HCT116 (cell line): Measurements from ENCODE around the gene KAZN. TPM values are rescaled to one million over a fixed set of nuclear protein-coding genes. Genes with fewer than 3 reads are reported as not detected.

Experiments
- ATAC-seq: fragments of 200-7000 bp; cut with Tn5 transposase; 2 replicates; pipeline ENCODE4 v1.9.1; 2020; ENCODE audit warnings: mild to moderate bottlenecking, moderate library complexity
- BruUV-seq: library from RNA; stranded (reverse); fragments of 400-500 nt; replicated peaks from 2 replicates; lab custom pipeline; 2021; lab: Mats Ljungman, UMichigan
- CTCF ChIA-PET: fragments of 300-600 bp; sonication (Branson Sonifier 250); formaldehyde crosslinking; loops from one replicate; lab custom pipeline; 2021; ENCODE audit warnings: antibody characterized with exemption; lab: Charles Lee
- POLR2A ChIA-PET: fragments of 300-600, 350-600 bp; sonication (Branson Sonifier 250); formaldehyde crosslinking; loops from one replicate; lab custom pipeline; 2021; ENCODE audit warnings: antibody characterized with exemption; lab: Charles Lee
- RAD21 ChIA-PET, 2 experiments: fragments of 300-600 bp; sonication (Branson Sonifier 250); formaldehyde crosslinking; loops; one replicate each; lab custom pipeline; 2023; ENCODE audit warnings: low total read pairs in 2 of 2; ENCODE audit not compliant: uncharacterized antibody in 2 of 2, unreplicated experiment in 2 of 2, low non-redundant PET in 1 of 2; lab: Charles Lee
- DNase-seq: peaks from one replicate; pipeline ENCODE4 v3.0.0-alpha.2; 2010; ENCODE audit warnings: low read depth, low spot score
- H2AFZ ChIP-seq: fragments of 200-600 bp; shearing (Covaris generic), sonication (generic); 2 replicates; pipeline ENCODE4 v1.6.1; 2017; ENCODE audit warnings: low read depth, mixed run types, mixed read lengths, antibody characterized with exemption, low read length; ENCODE audit not compliant: poor library complexity, severe bottlenecking
- H3K27ac ChIP-seq: 2 replicates; pipeline ENCODE4 v1.5.1; 2012; ENCODE audit warnings: low read depth, low read length
- H3K27me3 ChIP-seq: fragments of 200-600 bp; sonication (generic); 2 replicates; pipeline ENCODE4 v1.6.1; 2016; ENCODE audit warnings: mixed run types, low read length, mixed read lengths; ENCODE audit not compliant: insufficient read depth
- H3K36me3 ChIP-seq, 2 experiments: fragments of 200-500 bp in 1 of 2; fragments of 200-600 bp in 1 of 2; sonication (Bioruptor generic) in 1 of 2; sonication (generic) in 1 of 2; 2 replicates each; pipeline versions ENCODE4 v1.5.1 to v1.6.1; 2014 to 2016; ENCODE audit warnings: low read length in 2 of 2, inconsistent platforms in 1 of 2, mixed read lengths in 1 of 2, mixed run types in 1 of 2; ENCODE audit not compliant: insufficient read depth in 2 of 2, control insufficient read depth in 1 of 2
- H3K4me1 ChIP-seq, 2 experiments: fragments of 200-600 bp in 1 of 2; sonication (generic) in 1 of 2; 2 replicates each; pipeline versions ENCODE4 v1.5.1 to v1.6.1; 2012 to 2017; ENCODE audit warnings: low read length in 2 of 2, inconsistent platforms in 1 of 2, mild to moderate bottlenecking in 1 of 2, mixed read lengths in 1 of 2, mixed run types in 1 of 2, moderate library complexity in 1 of 2; ENCODE audit not compliant: insufficient read depth in 2 of 2, control insufficient read depth in 1 of 2
- H3K4me2 ChIP-seq: fragments of 200-600 bp; sonication (generic); 2 replicates; pipeline ENCODE4 v1.6.1; 2017; ENCODE audit warnings: mixed run types, low read length, mixed read lengths
- H3K4me3 ChIP-seq, 2 experiments: fragments of 200-600 bp in 1 of 2; sonication (generic) in 1 of 2; replicated peaks in 1 of 2; 2 replicates each; pipeline ENCODE4 v1.5.1; 2011 to 2016; ENCODE audit warnings: low read length in 2 of 2, control low read depth in 1 of 2, low read depth in 1 of 2, mild to moderate bottlenecking in 1 of 2, mixed read lengths in 1 of 2, mixed run types in 1 of 2
- H3K79me2 ChIP-seq: fragments of 200-600 bp; sonication (generic); 2 replicates; pipeline ENCODE4 v1.6.1; 2017; ENCODE audit warnings: mild to moderate bottlenecking, mixed run types, low read length, moderate library complexity, mixed read lengths; ENCODE audit not compliant: insufficient read depth
- H3K9ac ChIP-seq: fragments of 200-600 bp; sonication (generic); 2 replicates; pipeline ENCODE4 v1.6.1; 2016; ENCODE audit warnings: low read length, mixed read lengths
- H3K9me2 ChIP-seq: fragments of 200-600 bp; sonication (generic), shearing (Covaris generic); 2 replicates; pipeline ENCODE4 v1.6.1; 2017; ENCODE audit warnings: mixed run types, mild to moderate bottlenecking, moderate library complexity; ENCODE audit not compliant: insufficient read depth
- H3K9me3 ChIP-seq, 2 experiments: fragments of 200-500 bp in 1 of 2; fragments of 200-600 bp in 1 of 2; sonication (Bioruptor generic) in 1 of 2; sonication (generic) in 1 of 2; 2 replicates each; pipeline ENCODE4 v1.6.1; 2014 to 2017; ENCODE audit warnings: low read length in 2 of 2, mixed read lengths in 2 of 2, inconsistent platforms in 1 of 2, low read depth in 1 of 2, mild to moderate bottlenecking in 1 of 2, mixed run types in 1 of 2, moderate library complexity in 1 of 2; ENCODE audit not compliant: control insufficient read depth in 1 of 2, insufficient read depth in 1 of 2
- H4K20me1 ChIP-seq: fragments of 200-600 bp; sonication (generic), shearing (Covaris generic); 2 replicates; pipeline ENCODE4 v1.6.1; 2017; ENCODE audit warnings: mixed run types, mild to moderate bottlenecking, moderate library complexity; ENCODE audit not compliant: insufficient read depth
- ELF1 ChIP-seq: IDR thresholded peaks from 2 replicates; pipeline ENCODE4 v1.6.1; 2012; ENCODE audit warnings: low read depth, borderline replicate concordance
- ZFX ChIP-seq: fragments of 450-650 bp; IDR thresholded peaks from 2 replicates; pipeline ENCODE4 v1.6.1; 2017
- intact Hi-C: fragments of 100-400 bp; cut with micrococcal nuclease; formaldehyde crosslinking; loops from 2 replicates; pipeline ENCODE4 v1.10.0; 2022
- total RNA-seq: library from RNA; stranded (reverse); gene quantifications from one replicate; pipeline ENCODE4 v1.2.1, GENCODE V29; 2021; ENCODE audit not compliant: unreplicated experiment
- TF ChIP-seq, protein P1 (sequence below): IDR thresholded peaks from 2 replicates; pipeline ENCODE4 v1.6.1; 2012
- TF ChIP-seq, protein P2 (sequence below), 3 experiments: fragments of 200-600 bp in 1 of 3; sonication (generic) in 1 of 3; IDR thresholded peaks in 2 of 3; conservative IDR thresholded peaks in 1 of 3; 2 replicates each; pipeline ENCODE4 v1.5.1; 2012 to 2017; ENCODE audit warnings: low read depth in 2 of 3, low read length in 2 of 3, antibody characterized with exemption in 1 of 3, borderline replicate concordance in 1 of 3, control low read depth in 1 of 3, mild to moderate bottlenecking in 1 of 3, mixed read lengths in 1 of 3, mixed run types in 1 of 3, moderate library complexity in 1 of 3; ENCODE audit not compliant: insufficient read depth in 1 of 3
- TF ChIP-seq, protein P3 (sequence below): IDR thresholded peaks from 2 replicates; pipeline ENCODE4 v1.6.1; 2011; ENCODE audit warnings: mild to moderate bottlenecking, low read length, moderate library complexity; ENCODE audit not compliant: insufficient replicate concordance; ENCODE audit errors: extremely low read depth

KAZN gene
- total RNA-seq, 1 experiment from 2014 or later, result 13.4 TPM

DNA sequence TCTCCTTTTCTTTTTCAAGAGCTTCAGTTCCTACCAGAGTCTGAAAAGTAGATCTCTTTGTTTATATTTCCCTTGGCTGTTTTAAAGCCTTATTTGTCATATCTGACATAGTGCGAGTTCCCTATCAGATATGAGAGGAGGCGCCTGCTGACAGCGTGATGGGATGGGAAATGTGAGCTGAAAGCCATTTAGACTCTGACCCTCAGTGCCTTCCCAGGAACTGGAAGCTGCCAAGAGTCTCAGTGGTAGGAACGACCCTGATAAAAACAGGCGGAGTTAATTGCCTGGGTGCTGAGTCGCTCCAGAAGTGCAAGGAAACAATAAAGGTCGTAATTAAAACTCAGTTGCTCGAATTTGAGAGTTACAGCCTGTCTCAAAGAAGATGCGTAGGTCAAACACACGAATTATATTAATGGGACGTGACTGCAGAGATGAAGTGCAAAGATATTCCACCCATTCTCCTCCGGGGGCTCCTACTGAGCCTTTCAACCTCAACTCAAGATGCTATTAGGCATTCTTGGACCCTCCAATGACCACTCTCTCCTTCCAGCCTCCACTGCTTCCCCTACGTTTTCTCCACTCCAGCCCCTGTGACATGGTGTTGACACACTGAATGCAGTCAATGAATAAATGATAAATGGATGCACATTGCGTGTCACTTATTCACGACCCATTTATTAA lies 84.6 kb downstream of the KAZN start:
- no peak overlapping the region for H2AFZ ChIP-seq
- ATAC-seq (no peak), DNase-seq (no peak)
- no peaks in the 10 kb centered on the region for H3K79me2 ChIP-seq
- TF ChIP-seq, protein P1, sequence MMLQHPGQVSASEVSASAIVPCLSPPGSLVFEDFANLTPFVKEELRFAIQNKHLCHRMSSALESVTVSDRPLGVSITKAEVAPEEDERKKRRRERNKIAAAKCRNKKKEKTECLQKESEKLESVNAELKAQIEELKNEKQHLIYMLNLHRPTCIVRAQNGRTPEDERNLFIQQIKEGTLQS, result no peak
- TF ChIP-seq, protein P2, sequence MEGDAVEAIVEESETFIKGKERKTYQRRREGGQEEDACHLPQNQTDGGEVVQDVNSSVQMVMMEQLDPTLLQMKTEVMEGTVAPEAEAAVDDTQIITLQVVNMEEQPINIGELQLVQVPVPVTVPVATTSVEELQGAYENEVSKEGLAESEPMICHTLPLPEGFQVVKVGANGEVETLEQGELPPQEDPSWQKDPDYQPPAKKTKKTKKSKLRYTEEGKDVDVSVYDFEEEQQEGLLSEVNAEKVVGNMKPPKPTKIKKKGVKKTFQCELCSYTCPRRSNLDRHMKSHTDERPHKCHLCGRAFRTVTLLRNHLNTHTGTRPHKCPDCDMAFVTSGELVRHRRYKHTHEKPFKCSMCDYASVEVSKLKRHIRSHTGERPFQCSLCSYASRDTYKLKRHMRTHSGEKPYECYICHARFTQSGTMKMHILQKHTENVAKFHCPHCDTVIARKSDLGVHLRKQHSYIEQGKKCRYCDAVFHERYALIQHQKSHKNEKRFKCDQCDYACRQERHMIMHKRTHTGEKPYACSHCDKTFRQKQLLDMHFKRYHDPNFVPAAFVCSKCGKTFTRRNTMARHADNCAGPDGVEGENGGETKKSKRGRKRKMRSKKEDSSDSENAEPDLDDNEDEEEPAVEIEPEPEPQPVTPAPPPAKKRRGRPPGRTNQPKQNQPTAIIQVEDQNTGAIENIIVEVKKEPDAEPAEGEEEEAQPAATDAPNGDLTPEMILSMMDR (IDR thresholded peaks at IDR 0.05 in 2 of 3, conservative IDR thresholded peaks at IDR 0.05 in 1 of 3; ENCODE audit: borderline replicate concordance in 1 of 3, insufficient read depth in 1 of 3, low read depth in 2 of 3, low read length in 2 of 3), result no peak
- TF ChIP-seq ELF1, result no peak
- no peak for TF ChIP-seq ZFX
- TF ChIP-seq, protein P3, sequence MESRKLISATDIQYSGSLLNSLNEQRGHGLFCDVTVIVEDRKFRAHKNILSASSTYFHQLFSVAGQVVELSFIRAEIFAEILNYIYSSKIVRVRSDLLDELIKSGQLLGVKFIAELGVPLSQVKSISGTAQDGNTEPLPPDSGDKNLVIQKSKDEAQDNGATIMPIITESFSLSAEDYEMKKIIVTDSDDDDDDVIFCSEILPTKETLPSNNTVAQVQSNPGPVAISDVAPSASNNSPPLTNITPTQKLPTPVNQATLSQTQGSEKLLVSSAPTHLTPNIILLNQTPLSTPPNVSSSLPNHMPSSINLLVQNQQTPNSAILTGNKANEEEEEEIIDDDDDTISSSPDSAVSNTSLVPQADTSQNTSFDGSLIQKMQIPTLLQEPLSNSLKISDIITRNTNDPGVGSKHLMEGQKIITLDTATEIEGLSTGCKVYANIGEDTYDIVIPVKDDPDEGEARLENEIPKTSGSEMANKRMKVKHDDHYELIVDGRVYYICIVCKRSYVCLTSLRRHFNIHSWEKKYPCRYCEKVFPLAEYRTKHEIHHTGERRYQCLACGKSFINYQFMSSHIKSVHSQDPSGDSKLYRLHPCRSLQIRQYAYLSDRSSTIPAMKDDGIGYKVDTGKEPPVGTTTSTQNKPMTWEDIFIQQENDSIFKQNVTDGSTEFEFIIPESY, result no peak
- intact Hi-C loops, result no loop called here
- H3K9me3 ChIP-seq, result no peaks in the 10 kb centered on the region
- no peak overlapping the region for H3K4me2 ChIP-seq
- no peaks in the 10 kb centered on the region for H3K9me2 ChIP-seq
- H3K27ac ChIP-seq, result no peak overlapping the region
- no TSS peak for BruUV-seq
- H3K36me3 ChIP-seq, result no peaks in the 10 kb centered on the region
- no peaks in the 10 kb centered on the region for H4K20me1 ChIP-seq
- no peak overlapping the region for H3K4me3 ChIP-seq
- ChIA-PET CTCF (no interaction called here), RAD21 (no interaction called here), POLR2A (no interaction called here)
- H3K4me1 ChIP-seq, result no peaks in the 10 kb centered on the region
- H3K9ac ChIP-seq, result no peak overlapping the region
- H3K27me3 ChIP-seq, result peaks cover 23% of the 10 kb centered on the region
